Fibroblast of villous mesenchyme (primary cell): Measurements from ENCODE around the gene ARAP1. TPM values are rescaled to one million over a fixed set of nuclear protein-coding genes. Genes with fewer than 3 reads are reported as not detected.
A peak's percentile ranks its signal among the peaks of the same experiment; 100 is the strongest.

Experiments
- DNase-seq: peaks from one replicate; pipeline ENCODE4 v3.0.0-alpha.2; 2010; ENCODE audit warnings: low read depth
- H3K4me3 ChIP-seq: 2 replicates; pipeline ENCODE4 v1.5.1; 2011; ENCODE audit warnings: low read depth, mild to moderate bottlenecking, low read length
- total RNA-seq: library from RNA; depleted of rRNA; stranded (reverse); fragments of >200 nt; gene quantifications from 2 replicates; pipeline ENCODE4 v1.2.3, GENCODE V29; 2012
- TF ChIP-seq, protein P1 (sequence below): IDR thresholded peaks from 2 replicates; pipeline ENCODE4 v1.5.1; 2012; ENCODE audit warnings: low read depth, mild to moderate bottlenecking, low read length; ENCODE audit not compliant: insufficient read depth

Gene ARAP1
- total RNA-seq, 1 donor, result 73.0 TPM

DNA sequence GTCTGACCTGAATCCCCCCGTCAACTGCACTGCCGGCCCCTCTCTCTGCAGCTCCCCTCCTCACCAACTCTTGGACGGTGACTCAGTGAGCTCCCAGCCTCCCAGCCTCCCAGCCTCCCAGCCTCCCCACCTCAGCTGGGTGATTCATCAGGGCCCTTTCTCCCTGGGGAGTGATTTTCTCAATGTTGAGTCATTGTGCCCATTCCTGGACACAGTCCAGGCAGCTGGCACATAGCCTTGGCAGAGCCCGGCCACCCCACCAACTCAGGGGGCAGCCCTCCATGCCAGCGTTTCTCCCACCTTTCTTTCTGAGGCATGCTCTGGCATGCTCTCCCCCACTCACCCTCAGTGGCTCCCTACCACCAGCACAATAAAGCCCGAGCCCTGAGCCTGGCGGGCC, 108.7 kb downstream of the ARAP1 start:
- DNase-seq, result no peak
- H3K4me3 ChIP-seq, result no peak overlapping the region
- TF ChIP-seq, protein P1, sequence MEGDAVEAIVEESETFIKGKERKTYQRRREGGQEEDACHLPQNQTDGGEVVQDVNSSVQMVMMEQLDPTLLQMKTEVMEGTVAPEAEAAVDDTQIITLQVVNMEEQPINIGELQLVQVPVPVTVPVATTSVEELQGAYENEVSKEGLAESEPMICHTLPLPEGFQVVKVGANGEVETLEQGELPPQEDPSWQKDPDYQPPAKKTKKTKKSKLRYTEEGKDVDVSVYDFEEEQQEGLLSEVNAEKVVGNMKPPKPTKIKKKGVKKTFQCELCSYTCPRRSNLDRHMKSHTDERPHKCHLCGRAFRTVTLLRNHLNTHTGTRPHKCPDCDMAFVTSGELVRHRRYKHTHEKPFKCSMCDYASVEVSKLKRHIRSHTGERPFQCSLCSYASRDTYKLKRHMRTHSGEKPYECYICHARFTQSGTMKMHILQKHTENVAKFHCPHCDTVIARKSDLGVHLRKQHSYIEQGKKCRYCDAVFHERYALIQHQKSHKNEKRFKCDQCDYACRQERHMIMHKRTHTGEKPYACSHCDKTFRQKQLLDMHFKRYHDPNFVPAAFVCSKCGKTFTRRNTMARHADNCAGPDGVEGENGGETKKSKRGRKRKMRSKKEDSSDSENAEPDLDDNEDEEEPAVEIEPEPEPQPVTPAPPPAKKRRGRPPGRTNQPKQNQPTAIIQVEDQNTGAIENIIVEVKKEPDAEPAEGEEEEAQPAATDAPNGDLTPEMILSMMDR, result no peak

DNA sequence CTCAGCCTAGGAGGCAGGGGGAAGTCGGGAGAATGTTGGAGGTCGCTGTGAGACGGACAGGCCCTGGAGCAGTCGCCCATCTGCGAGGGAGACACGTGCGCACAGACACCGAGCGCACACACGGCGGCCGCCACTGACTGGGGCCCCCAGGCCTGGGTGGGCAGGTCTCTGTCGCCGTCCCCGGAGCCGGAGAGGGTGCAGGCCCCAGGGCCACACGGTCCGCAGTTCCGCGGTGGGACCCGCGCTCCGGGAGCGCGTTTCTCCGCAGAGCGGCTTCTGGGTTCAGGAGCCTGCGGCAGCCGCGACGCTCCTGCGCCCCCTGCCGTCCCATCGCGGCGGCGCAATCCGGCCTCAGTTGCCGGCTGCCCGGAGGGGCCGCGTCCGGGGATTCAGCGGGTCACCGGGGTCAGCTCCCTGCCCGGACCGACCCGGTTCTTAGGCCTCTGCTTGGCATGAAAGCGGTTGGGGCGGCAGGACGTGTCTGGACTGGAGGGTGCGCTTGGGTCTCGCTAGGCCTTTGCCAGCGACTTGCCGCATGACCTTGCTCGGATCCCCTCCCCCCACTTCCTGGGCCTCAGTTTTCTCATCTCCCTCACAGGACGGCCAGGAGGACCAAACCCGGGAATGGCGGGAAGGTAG, 109.2 kb downstream of the ARAP1 start:
- H3K4me3 ChIP-seq, result peak overlapping the region; percentile 58
- TF ChIP-seq, protein P1, result peak; percentile 88
- DNase-seq, result peak; percentile 43

DNA sequence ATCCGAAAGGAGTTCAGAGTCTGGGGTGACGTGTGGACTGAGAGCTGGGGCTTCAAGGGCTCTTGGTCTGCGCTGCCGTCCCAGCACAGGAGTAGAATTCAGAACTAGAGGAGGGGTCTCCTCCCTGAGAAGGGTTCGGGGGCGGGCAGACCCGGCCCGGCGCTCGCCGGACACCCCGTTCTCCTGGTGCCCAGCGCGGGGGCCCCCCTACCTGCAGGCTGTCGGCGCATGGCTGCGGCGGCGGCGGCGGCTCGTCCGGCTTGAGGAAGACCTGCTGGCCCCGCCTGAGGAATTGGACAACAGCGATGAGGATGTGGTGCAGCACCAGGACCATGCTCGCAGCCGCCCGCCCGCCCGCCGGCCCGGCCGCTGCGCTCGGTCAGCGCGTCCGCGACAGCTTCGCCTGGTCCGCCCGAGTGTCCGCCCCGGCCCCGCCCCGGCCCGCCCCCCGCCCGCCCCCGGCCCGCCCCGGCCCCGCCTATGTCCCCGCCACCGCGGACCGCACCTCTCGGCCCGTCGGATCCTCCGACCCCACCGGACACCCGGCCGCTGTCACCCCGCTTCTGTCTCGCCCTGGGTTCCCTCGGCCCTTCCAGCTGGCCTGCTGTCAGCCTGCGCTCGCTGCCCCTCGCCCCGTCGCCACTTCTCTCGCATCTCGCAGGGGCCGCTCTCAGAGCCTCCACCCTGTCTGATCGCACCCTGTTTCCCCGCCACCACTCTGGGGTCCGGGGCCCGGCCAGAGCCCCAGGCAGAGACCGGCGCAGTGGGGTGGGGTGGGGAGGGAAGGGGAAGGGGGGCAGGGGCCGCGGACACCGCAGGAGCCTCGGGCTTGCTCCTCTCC, 109.9 kb downstream of the ARAP1 start:
- H3K4me3 ChIP-seq, result peak overlapping the region; percentile 58
- DNase-seq, result peak; percentile 14
- TF ChIP-seq, protein P1, result no peak

DNA sequence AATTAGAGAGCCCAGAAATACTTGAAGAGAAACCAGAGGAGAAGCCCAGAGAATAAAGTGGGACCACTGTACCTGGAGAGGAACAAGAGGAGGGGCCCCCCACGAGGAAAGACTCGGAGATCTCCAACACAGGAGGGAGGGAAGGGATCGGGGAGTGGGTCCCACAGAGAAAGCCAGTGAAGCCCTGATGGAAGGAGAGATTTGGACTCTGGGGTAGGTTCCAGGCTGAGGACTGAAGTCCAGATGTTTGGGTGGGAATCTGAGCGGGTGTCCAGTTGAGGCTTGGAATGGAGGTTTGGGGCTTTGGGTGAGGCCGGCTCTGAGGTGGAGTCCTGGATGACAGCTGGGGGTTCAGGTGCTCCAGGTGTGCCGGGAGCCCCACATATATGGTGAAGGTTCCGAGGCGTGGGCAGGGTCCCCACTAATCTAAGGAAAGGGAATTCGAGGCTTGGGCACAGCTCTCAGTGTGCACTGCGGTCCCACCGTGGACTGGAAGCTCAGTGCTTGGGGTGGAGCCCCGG, 110.6 kb downstream of the ARAP1 start:
- DNase-seq, result no peak
- TF ChIP-seq, protein P1, result no peak
- H3K4me3 ChIP-seq, result peak overlapping the region; percentile 33

DNA sequence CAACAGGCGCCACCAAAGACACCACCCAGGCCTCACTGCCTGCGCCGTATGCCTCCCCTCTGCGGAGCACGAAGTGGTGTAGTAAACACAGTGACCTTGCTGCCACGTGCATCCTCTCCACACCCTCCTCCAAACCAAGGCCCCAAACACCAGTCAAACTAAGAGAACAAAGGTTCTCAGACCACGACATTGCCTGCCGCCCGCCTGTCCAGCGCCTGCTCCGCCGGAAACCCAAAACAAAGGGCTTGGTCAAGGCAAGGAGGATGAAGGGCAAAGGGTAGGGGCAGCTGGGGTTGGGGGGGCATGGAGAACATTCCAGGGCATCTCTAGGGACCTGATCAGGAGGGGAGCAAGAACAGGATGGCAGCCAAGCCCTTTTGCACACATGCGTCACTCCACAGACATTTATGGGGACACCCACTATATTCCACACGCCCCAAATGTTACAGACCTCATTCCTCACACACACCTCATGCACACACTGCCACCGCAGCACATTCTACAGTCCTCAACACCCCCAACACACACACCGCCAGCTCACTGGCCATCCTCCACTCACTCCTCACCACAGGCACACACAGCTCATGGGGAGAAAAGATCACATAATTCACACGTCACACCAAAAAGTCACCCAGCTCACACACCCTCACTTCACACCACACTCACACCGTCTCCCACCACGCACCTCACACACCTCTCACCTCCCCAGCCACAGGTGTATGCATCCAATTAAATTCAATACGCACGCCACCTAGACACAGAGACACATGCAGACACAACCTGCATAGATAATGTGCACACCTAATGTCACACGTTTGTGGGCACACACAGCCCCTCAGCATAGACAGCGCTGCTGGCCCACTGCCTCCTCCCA, 112.5 kb downstream of the ARAP1 start:
- no peak overlapping the region for H3K4me3 ChIP-seq
- DNase-seq, result no peak
- TF ChIP-seq, protein P1, result no peak

DNA sequence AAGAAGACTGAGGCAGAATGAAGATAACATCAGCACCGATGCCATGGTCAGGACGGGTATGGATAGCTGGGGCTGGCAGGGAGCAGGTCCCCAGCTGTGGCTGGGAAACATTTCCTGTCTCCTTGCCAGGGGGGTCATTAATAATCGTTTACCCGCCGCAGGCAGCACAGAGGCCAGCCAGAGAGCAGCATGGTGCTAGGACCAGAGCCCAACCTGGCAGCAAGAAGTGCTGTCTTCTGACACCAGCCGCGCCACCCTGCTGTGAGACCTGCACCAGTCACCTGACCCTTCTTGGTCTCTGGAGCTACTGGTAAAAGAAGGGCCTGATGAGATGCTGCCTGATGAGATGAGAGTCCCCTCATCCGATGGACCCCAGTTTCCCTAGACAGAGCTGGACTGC, 114.3 kb downstream of the ARAP1 start:
- TF ChIP-seq, protein P1, result no peak
- H3K4me3 ChIP-seq, result no peak overlapping the region
- no peak for DNase-seq
